SK-N-SH (cell line): Measurements from ENCODE around the gene MUC2. TPM values are rescaled to one million over a fixed set of nuclear protein-coding genes. Genes with fewer than 3 reads are reported as not detected.

Experiments
- CTCF ChIA-PET: fragments of 300-600, 350-600 bp; formaldehyde crosslinking; extraction: SDS; loops from one replicate; lab custom pipeline; 2021; lab: Yijun Ruan, JAX
- POLR2A ChIA-PET: fragments of 350-600 bp; sonication (Branson Sonifier 250); formaldehyde crosslinking; extraction: SDS; loops from one replicate; lab custom pipeline; 2020; ENCODE audit warnings: antibody characterized with exemption, inconsistent platforms; lab: Yijun Ruan, JAX
- DNase-seq: peaks from one replicate; pipeline ENCODE4 v3.0.0; 2012
- H2AFZ ChIP-seq: fragments of 200-600 bp; sonication (generic); 2 replicates; pipeline ENCODE4 v1.8.1; 2016; ENCODE audit warnings: antibody characterized with exemption, mild to moderate bottlenecking, low read depth
- H3F3A ChIP-seq: fragments of 200-600 bp; sonication (generic); replicated peaks from 2 replicates; pipeline ENCODE3; 2016; ENCODE audit warnings: antibody characterized with exemption, mild to moderate bottlenecking; ENCODE audit not compliant: insufficient read depth
- H3K27ac ChIP-seq, 2 experiments: fragments of 200-500 bp in 1 of 2; fragments of 200-600 bp in 1 of 2; sonication (Bioruptor generic) in 1 of 2; sonication (generic), shearing (Covaris generic) in 1 of 2; 2 replicates each; pipeline versions ENCODE4 v1.5.1 to v1.6.1; 2014 to 2016; ENCODE audit warnings: low read depth in 2 of 2, inconsistent platforms in 1 of 2, low read length in 1 of 2, mild to moderate bottlenecking in 1 of 2, mixed read lengths in 1 of 2
- H3K27me3 ChIP-seq: fragments of 200-600 bp; sonication (generic), shearing (Covaris generic); 2 replicates; pipeline ENCODE4 v1.6.1; 2016; ENCODE audit warnings: mixed run types; ENCODE audit not compliant: insufficient read depth
- H3K36me3 ChIP-seq, 2 experiments: fragments of 200-500 bp in 1 of 2; fragments of 200-600 bp in 1 of 2; sonication (Bioruptor generic) in 1 of 2; sonication (generic) in 1 of 2; replicated peaks in 1 of 2; 2 replicates each; pipeline versions ENCODE3 to v1.5.1; 2014 to 2016; ENCODE audit warnings: low read length in 1 of 2, mild to moderate bottlenecking in 1 of 2; ENCODE audit not compliant: insufficient read depth in 2 of 2, control insufficient read depth in 1 of 2
- H3K4me1 ChIP-seq, 2 experiments: fragments of 200-500 bp in 1 of 2; fragments of 200-600 bp in 1 of 2; sonication (Bioruptor generic) in 1 of 2; sonication (generic), shearing (Covaris generic) in 1 of 2; 2 replicates each; pipeline versions ENCODE4 v1.5.1 to v1.6.1; 2014 to 2016; ENCODE audit warnings: low read depth in 1 of 2, low read length in 1 of 2, mixed run types in 1 of 2; ENCODE audit not compliant: insufficient read depth in 2 of 2, control insufficient read depth in 1 of 2
- H3K4me2 ChIP-seq: fragments of 200-600 bp; sonication (generic), shearing (Covaris generic); 2 replicates; pipeline ENCODE4 v1.6.1; 2017; ENCODE audit warnings: mixed run types
- H3K4me3 ChIP-seq, 2 experiments: fragments of 200-500 bp in 1 of 2; fragments of 200-600 bp in 1 of 2; sonication (Bioruptor generic) in 1 of 2; sonication (generic), shearing (Covaris generic) in 1 of 2; 2 replicates each; pipeline versions ENCODE4 v1.5.1 to v1.8.1; 2014 to 2016; ENCODE audit warnings: low read depth in 2 of 2, inconsistent platforms in 1 of 2, low read length in 1 of 2, mild to moderate bottlenecking in 1 of 2, mixed read lengths in 1 of 2, moderate library complexity in 1 of 2
- H3K79me2 ChIP-seq: fragments of 200-600 bp; sonication (generic); 2 replicates; pipeline ENCODE4 v1.8.1; 2017; ENCODE audit warnings: mild to moderate bottlenecking; ENCODE audit not compliant: insufficient read depth
- H3K9ac ChIP-seq: fragments of 200-600 bp; sonication (generic); 2 replicates; pipeline ENCODE4 v1.6.1; 2017; ENCODE audit warnings: mixed run types
- H3K9me2 ChIP-seq: fragments of 200-600 bp; sonication (generic); 2 replicates; pipeline ENCODE4 v1.6.1; 2017; ENCODE audit warnings: mixed run types
- H3K9me3 ChIP-seq: fragments of 200-600 bp; sonication (generic); 2 replicates; pipeline ENCODE4 v1.6.1; 2017; ENCODE audit warnings: mixed run types, mild to moderate bottlenecking, moderate library complexity
- H4K20me1 ChIP-seq: fragments of 200-600 bp; sonication (generic); 2 replicates; pipeline ENCODE4 v1.6.1; 2017; ENCODE audit warnings: mild to moderate bottlenecking, mixed run types; ENCODE audit not compliant: insufficient read depth
- CHD2 ChIP-seq: fragments of 150-350 bp; IDR thresholded peaks from 2 replicates; pipeline ENCODE4 v1.6.1; 2018; ENCODE audit warnings: low read length; ENCODE audit not compliant: partially characterized antibody
- EP300 ChIP-seq, 2 experiments: IDR thresholded peaks; 2 replicates each; pipeline versions ENCODE4 v1.4.0 to v1.6.1; 2012; ENCODE audit warnings: borderline replicate concordance in 1 of 2, low read depth in 1 of 2, low read length in 1 of 2
- EZH2phosphoT487 ChIP-seq: fragments of 200-600 bp; sonication (generic); IDR thresholded peaks from 2 replicates; pipeline ENCODE4 v1.6.1; 2017; ENCODE audit warnings: low read depth, mixed run types, mild to moderate bottlenecking, antibody characterized with exemption, moderate library complexity, borderline replicate concordance
- FOXJ3 ChIP-seq: sonication (generic); formaldehyde crosslinking; IDR thresholded peaks from 2 replicates; pipeline ENCODE4 v1.5.1; 2020; ENCODE audit warnings: mild to moderate bottlenecking, missing genetic modification reagents
- FOXM1 ChIP-seq: IDR thresholded peaks from 2 replicates; pipeline ENCODE4 v1.4.0; 2012; ENCODE audit warnings: low read depth, mild to moderate bottlenecking
- GATA2 ChIP-seq: sonication (generic); formaldehyde crosslinking; IDR thresholded peaks from 2 replicates; pipeline ENCODE4 v1.5.0; 2020; ENCODE audit warnings: mild to moderate bottlenecking, missing genetic modification reagents
- MEF2A ChIP-seq: IDR thresholded peaks from 2 replicates; pipeline ENCODE4 v1.4.0; 2012; ENCODE audit warnings: low read depth, borderline replicate concordance
- NRF1 ChIP-seq: IDR thresholded peaks from 2 replicates; pipeline ENCODE4 v1.6.1; 2012; ENCODE audit warnings: low read depth, mild to moderate bottlenecking, low read length
- POLR2AphosphoS5 ChIP-seq: IDR thresholded peaks from 2 replicates; pipeline ENCODE4 v1.6.1; 2012; ENCODE audit warnings: low read depth, low read length
- RFX5 ChIP-seq: IDR thresholded peaks from 2 replicates; pipeline ENCODE4 v1.6.1; 2012; ENCODE audit warnings: mild to moderate bottlenecking, improper control_type of control experiment, low read length
- SIN3A ChIP-seq: IDR thresholded peaks from 2 replicates; pipeline ENCODE4 v1.6.1; 2012; ENCODE audit warnings: low read depth, mild to moderate bottlenecking, low read length, moderate library complexity, borderline replicate concordance
- TCF12 ChIP-seq: IDR thresholded peaks from 2 replicates; pipeline ENCODE4 v1.4.0; 2012
- TEAD4 ChIP-seq: IDR thresholded peaks from 2 replicates; pipeline ENCODE4 v1.4.0; 2012; ENCODE audit warnings: mild to moderate bottlenecking, borderline replicate concordance; ENCODE audit not compliant: insufficient read depth
- WGBS: methylation state at CpG from one replicate; pipeline ENCODE4 v1.1.6; 2017; ENCODE audit warnings: low lambda C conversion rate; 5-methylcytosine and 5-hydroxymethylcytosine counted together
- polyA plus RNA-seq, 3 experiments: library from polyadenylated mRNA; depleted of rRNA; stranded (reverse); fragments of >200 nt; gene quantifications; 2 replicates each; pipeline ENCODE4 v1.2.3, GENCODE V29; 2012
- TF ChIP-seq, protein P1 (sequence below): IDR thresholded peaks from 2 replicates; pipeline ENCODE4 v1.4.0; 2012; ENCODE audit warnings: low read depth, borderline replicate concordance
- TF ChIP-seq, protein P2 (sequence below): fragments of 150-350 bp; IDR thresholded peaks from 2 replicates; pipeline ENCODE4 v1.6.1; 2017; ENCODE audit warnings: antibody characterized with exemption, low read length, low read depth, borderline replicate concordance
- TF ChIP-seq, protein P3 (sequence below): IDR thresholded peaks from 2 replicates; pipeline ENCODE4 v1.6.1; 2012; ENCODE audit warnings: mild to moderate bottlenecking, low read depth, low read length, moderate library complexity
- TF ChIP-seq, protein P4 (sequence below): IDR thresholded peaks from 2 replicates; pipeline ENCODE4 v1.4.0; 2012; ENCODE audit warnings: low read depth

Gene MUC2
- polyA plus RNA-seq, 1 of the 3 experiments (the other 2 are of a cell fraction): not detected

DNA sequence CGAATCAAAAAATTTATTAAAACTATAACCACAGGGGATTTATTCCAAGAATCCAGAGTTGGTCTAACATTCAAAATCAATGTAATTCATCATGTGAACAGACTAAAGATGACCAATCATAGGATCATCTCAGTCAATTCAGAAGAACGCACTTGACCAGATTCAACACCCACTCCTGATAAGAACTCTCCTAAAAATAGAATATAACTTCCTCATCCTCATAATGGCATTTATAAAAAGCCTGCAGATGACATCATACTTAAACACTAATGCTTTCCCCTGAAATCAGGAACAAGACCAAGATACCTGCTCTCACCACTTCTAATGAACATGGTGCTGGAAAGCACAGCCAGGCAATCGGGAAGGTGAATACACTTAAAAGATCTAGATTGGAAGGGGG lies 10.5 kb upstream of the MUC2 start:
- Histone ChIP-seq H3K9me2 (no peaks in the 10 kb centered on the region), H3K4me2 (no peak overlapping the region), H3K9me3 (no peaks in the 10 kb centered on the region), H2AFZ (no peak overlapping the region), H3K27ac (no peak overlapping the region)
- DNase-seq: no peak
- WGBS: 35% methylated on average over 3 of the region's 3 CpGs
- no peak for TF ChIP-seq SIN3A
- no peak for TF ChIP-seq TEAD4
- no peak for TF ChIP-seq EP300 (IDR thresholded peaks at IDR 0.05; ENCODE audit: borderline replicate concordance in 1 of 2, low read depth in 1 of 2, low read length in 1 of 2)
- TF ChIP-seq FOXM1: no peak
- TF ChIP-seq FOXJ3 (CRISPR knock-in tag): no peak
- TF ChIP-seq GATA2 (CRISPR knock-in tag): no peak
- no peak for TF ChIP-seq MEF2A
- TF ChIP-seq, protein P1, sequence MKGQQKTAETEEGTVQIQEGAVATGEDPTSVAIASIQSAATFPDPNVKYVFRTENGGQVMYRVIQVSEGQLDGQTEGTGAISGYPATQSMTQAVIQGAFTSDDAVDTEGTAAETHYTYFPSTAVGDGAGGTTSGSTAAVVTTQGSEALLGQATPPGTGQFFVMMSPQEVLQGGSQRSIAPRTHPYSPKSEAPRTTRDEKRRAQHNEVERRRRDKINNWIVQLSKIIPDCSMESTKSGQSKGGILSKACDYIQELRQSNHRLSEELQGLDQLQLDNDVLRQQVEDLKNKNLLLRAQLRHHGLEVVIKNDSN: no peak
- TF ChIP-seq RFX5: no peak
- no peak for TF ChIP-seq NRF1
- no peak for TF ChIP-seq CHD2
- TF ChIP-seq, protein P2, sequence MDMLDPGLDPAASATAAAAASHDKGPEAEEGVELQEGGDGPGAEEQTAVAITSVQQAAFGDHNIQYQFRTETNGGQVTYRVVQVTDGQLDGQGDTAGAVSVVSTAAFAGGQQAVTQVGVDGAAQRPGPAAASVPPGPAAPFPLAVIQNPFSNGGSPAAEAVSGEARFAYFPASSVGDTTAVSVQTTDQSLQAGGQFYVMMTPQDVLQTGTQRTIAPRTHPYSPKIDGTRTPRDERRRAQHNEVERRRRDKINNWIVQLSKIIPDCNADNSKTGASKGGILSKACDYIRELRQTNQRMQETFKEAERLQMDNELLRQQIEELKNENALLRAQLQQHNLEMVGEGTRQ: no peak
- TF ChIP-seq, protein P3, sequence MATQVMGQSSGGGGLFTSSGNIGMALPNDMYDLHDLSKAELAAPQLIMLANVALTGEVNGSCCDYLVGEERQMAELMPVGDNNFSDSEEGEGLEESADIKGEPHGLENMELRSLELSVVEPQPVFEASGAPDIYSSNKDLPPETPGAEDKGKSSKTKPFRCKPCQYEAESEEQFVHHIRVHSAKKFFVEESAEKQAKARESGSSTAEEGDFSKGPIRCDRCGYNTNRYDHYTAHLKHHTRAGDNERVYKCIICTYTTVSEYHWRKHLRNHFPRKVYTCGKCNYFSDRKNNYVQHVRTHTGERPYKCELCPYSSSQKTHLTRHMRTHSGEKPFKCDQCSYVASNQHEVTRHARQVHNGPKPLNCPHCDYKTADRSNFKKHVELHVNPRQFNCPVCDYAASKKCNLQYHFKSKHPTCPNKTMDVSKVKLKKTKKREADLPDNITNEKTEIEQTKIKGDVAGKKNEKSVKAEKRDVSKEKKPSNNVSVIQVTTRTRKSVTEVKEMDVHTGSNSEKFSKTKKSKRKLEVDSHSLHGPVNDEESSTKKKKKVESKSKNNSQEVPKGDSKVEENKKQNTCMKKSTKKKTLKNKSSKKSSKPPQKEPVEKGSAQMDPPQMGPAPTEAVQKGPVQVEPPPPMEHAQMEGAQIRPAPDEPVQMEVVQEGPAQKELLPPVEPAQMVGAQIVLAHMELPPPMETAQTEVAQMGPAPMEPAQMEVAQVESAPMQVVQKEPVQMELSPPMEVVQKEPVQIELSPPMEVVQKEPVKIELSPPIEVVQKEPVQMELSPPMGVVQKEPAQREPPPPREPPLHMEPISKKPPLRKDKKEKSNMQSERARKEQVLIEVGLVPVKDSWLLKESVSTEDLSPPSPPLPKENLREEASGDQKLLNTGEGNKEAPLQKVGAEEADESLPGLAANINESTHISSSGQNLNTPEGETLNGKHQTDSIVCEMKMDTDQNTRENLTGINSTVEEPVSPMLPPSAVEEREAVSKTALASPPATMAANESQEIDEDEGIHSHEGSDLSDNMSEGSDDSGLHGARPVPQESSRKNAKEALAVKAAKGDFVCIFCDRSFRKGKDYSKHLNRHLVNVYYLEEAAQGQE: no peak
- TF ChIP-seq EZH2phosphoT487: no peak
- no peak for TF ChIP-seq TCF12
- TF ChIP-seq, protein P4, sequence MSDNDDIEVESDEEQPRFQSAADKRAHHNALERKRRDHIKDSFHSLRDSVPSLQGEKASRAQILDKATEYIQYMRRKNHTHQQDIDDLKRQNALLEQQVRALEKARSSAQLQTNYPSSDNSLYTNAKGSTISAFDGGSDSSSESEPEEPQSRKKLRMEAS: no peak
- no peak for TF ChIP-seq POLR2AphosphoS5
- TF ChIP-seq, all 33 proteins: peak for 0
- Histone ChIP-seq H3K4me3 (no peak overlapping the region), H3K4me1 (no peaks in the 10 kb centered on the region), H3K36me3 (no peaks in the 10 kb centered on the region), H3K27me3 (no peaks in the 10 kb centered on the region; the same call in 1 of the 2 replicates), H3K9ac (no peak overlapping the region), H3F3A (no peaks in the 10 kb centered on the region), H3K79me2 (no peaks in the 10 kb centered on the region), H4K20me1 (no peaks in the 10 kb centered on the region)
- CTCF ChIA-PET: no interaction called here
- POLR2A ChIA-PET: no interaction called here
